ENCODE measurements around the gene VSTM2L. TPM values are rescaled to one million over a fixed set of nuclear protein-coding genes. Genes with fewer than 3 reads are reported as not detected.

The VSTM2L gene
- polyA plus RNA-seq, 1 donor (not counting 4 experiments of a cell fraction or from before 2014, with no cell fraction given), result 0.75 TPM

DNA sequence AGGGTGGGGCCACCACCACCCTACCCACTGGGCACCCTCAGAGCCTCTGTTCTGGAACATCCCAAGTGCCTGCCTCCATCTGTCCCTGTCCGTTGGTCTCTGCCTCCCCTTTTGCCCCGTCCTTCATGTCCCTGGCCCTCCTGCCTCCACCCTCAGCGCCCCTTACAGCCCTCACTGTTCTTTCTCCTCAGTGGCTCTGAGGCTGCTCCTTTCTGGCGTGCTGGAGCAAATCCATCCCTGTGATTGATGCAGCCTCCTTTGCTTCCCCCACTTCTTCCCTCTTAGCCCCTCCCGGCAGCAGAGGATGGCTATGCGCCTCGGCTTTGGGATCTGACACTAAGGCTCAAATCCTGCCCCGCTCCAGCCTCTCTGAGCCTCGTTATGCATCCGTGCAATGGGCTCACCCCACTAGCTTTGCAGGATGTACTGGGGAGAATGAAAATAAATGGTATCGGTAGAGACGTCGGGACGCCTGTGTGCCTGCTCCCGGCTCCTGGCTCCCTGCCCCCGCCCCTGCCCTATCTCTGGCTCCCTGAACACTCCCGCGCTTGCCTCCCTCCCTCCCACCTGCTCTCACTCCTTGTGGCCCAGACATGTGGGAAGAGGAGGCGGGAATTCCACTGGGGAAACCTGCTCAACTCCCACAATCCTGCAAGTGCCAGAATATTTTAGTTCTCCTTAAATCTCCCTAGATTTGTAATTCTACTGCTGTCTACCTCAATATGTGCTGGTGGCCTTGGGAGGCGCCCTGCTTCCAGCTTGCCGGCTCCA is 13.1 kb downstream of the VSTM2L start:
- Histone ChIP-seq H3K79me2 (ENCODE audit: control insufficient read depth, insufficient read depth, low read length) (no peaks in the 10 kb centered on the region), H3K9me1 (ENCODE audit: control insufficient read depth, extremely low read depth, insufficient read depth, low read length) (no peaks in the 10 kb centered on the region), H3K4me3 (ENCODE audit: control insufficient read depth in 2 of 3, extremely low read depth in 1 of 3, insufficient read depth in 2 of 3, low read depth in 1 of 3, low read length in 3 of 3) (no peak overlapping the region), H3K9ac (ENCODE audit: control insufficient read depth, extremely low read depth, insufficient read depth, low read length) (no peak overlapping the region), H3K27ac (ENCODE audit: control insufficient read depth, insufficient read depth, low read length) (no peak overlapping the region), H2AFZ (ENCODE audit: control insufficient read depth, low read length) (no peak overlapping the region), H4K20me1 (ENCODE audit: control insufficient read depth, extremely low read depth, insufficient read depth, low read length) (no peaks in the 10 kb centered on the region), H3K4me1 (ENCODE audit: control insufficient read depth, extremely low read depth, insufficient read depth, low read length) (no peaks in the 10 kb centered on the region), H3K36me3 (ENCODE audit: control insufficient read depth in 2 of 2, extremely low read depth in 1 of 2, insufficient read depth in 2 of 2, low read length in 2 of 2) (no peaks in the 10 kb centered on the region), H3K9me3 (ENCODE audit: control insufficient read depth, low read depth, low read length) (no peaks in the 10 kb centered on the region), H3K27me3 (ENCODE audit: control insufficient read depth, extremely low read depth, insufficient read depth, low read length) (peaks cover 85% of the 10 kb centered on the region), H3K4me2 (ENCODE audit: control insufficient read depth, extremely low read depth, insufficient read depth, low read depth, low read length) (no peak overlapping the region)
- dilution Hi-C loops (cut with MboI; ENCODE audit: extremely low pct_ligation_motif_present, low sequenced_read_pairs), result no loop called here
- DNase-seq (ENCODE audit: low read depth, low spot score), result no peak
- TF ChIP-seq EZH2 (IDR thresholded peaks at IDR 0.05; ENCODE audit: low read length), result peak; percentile 69
- TF ChIP-seq, protein P1, sequence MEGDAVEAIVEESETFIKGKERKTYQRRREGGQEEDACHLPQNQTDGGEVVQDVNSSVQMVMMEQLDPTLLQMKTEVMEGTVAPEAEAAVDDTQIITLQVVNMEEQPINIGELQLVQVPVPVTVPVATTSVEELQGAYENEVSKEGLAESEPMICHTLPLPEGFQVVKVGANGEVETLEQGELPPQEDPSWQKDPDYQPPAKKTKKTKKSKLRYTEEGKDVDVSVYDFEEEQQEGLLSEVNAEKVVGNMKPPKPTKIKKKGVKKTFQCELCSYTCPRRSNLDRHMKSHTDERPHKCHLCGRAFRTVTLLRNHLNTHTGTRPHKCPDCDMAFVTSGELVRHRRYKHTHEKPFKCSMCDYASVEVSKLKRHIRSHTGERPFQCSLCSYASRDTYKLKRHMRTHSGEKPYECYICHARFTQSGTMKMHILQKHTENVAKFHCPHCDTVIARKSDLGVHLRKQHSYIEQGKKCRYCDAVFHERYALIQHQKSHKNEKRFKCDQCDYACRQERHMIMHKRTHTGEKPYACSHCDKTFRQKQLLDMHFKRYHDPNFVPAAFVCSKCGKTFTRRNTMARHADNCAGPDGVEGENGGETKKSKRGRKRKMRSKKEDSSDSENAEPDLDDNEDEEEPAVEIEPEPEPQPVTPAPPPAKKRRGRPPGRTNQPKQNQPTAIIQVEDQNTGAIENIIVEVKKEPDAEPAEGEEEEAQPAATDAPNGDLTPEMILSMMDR (optimal IDR thresholded peaks at IDR 0.05 in 1 of 3, IDR thresholded peaks at IDR 0.05 in 1 of 3, conservative IDR thresholded peaks at IDR 0.05 in 1 of 3; ENCODE audit: extremely low read depth in 1 of 3, insufficient read depth in 2 of 3, low read length in 3 of 3), result peak in 1 of 3 experiments; percentile 30
- no peak for FAIRE-seq

DNA sequence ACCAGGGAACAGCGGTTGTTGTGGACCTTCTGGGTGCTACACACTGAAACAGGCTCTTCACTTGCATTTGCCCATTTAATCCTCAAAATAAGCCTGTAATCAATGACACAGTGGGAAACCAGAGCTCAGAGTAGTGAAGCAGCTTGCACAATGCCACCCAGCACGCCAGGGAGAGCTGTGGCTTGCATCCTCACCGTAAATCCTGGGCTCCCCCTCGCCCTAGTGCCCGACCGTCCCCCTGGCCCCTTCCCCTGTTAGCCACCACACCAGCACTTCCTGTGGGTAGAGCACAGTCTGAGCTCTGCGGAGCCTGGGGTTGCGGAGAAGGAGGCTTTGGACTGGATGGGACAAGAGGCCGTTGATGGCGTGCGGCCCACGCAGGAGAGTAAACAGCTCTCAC is 14.5 kb downstream of the VSTM2L start:
- Histone ChIP-seq H3K4me3 (ENCODE audit: control insufficient read depth in 2 of 3, extremely low read depth in 1 of 3, insufficient read depth in 2 of 3, low read depth in 1 of 3, low read length in 3 of 3) (no peak overlapping the region), H4K20me1 (ENCODE audit: control insufficient read depth, extremely low read depth, insufficient read depth, low read length) (no peaks in the 10 kb centered on the region), H3K9me1 (ENCODE audit: control insufficient read depth, extremely low read depth, insufficient read depth, low read length) (no peaks in the 10 kb centered on the region), H3K36me3 (ENCODE audit: control insufficient read depth in 2 of 2, extremely low read depth in 1 of 2, insufficient read depth in 2 of 2, low read length in 2 of 2) (no peaks in the 10 kb centered on the region), H3K9me3 (ENCODE audit: control insufficient read depth, low read depth, low read length) (no peaks in the 10 kb centered on the region), H2AFZ (ENCODE audit: control insufficient read depth, low read length) (no peak overlapping the region), H3K27me3 (ENCODE audit: control insufficient read depth, extremely low read depth, insufficient read depth, low read length) (peaks cover 72% of the 10 kb centered on the region), H3K4me1 (ENCODE audit: control insufficient read depth, extremely low read depth, insufficient read depth, low read length) (no peaks in the 10 kb centered on the region), H3K79me2 (ENCODE audit: control insufficient read depth, insufficient read depth, low read length) (no peaks in the 10 kb centered on the region), H3K4me2 (ENCODE audit: control insufficient read depth, extremely low read depth, insufficient read depth, low read depth, low read length) (no peak overlapping the region), H3K27ac (ENCODE audit: control insufficient read depth, insufficient read depth, low read length) (no peak overlapping the region), H3K9ac (ENCODE audit: control insufficient read depth, extremely low read depth, insufficient read depth, low read length) (no peak overlapping the region)
- dilution Hi-C loops (cut with MboI; ENCODE audit: extremely low pct_ligation_motif_present, low sequenced_read_pairs), result no loop called here
- DNase-seq (ENCODE audit: low read depth, low spot score), result no peak
- no peak for FAIRE-seq
- no peak for TF ChIP-seq EZH2 (IDR thresholded peaks at IDR 0.05; ENCODE audit: low read length)
